GM12891 (cell line): ENCODE measurements around the gene PSMD13.

Experiments used
- POLR2A ChIP-seq: IDR thresholded peaks from 2 replicates; pipeline ENCODE4 v1.6.1; 2011; ENCODE audit warnings: low read depth, low read length, control low read depth
- POLR2AphosphoS5 ChIP-seq: IDR thresholded peaks from 2 replicates; pipeline ENCODE4 v1.6.1; 2011; ENCODE audit warnings: low read depth, low read length, control low read depth

DNA sequence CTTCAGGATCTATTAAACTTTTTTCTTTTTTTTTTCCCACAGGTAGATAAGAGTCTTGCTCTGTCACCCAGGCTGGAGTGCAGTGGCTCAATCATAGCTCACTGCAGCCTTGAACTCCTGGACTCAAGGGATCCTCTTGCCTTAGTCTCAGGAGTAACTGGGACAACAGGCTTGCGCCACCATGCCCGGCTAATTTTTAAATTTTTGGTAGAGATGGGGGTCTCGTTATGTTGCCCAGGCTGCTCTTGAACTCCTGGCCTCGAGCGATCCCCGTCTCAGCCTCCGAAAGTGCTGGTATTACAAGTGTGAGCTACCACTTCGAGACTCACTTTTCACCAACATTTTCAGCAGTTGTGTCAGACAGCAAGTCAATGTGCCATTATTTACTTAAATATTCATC, 1.6 kb upstream of the PSMD13 start:
- TF ChIP-seq POLR2A (no peak), POLR2AphosphoS5 (no peak)
